COR-L47 (cell line): ENCODE data around the gene FUOM.

ENCODE experiments used
- DNase-seq: peaks from one replicate; lab custom pipeline; 2025; lab: John Stamatoyannopoulos, UW

The FUOM gene

GRCh38 chr10:133350283-133350949 is 7.4 kb downstream of the FUOM start:
- DNase-seq = no peak

GRCh38 chr10:133349577-133350011 is 8.2 kb downstream of the FUOM start:
- no peak for DNase-seq

GRCh38 chr10:133349160-133349568 is 8.7 kb downstream of the FUOM start:
- DNase-seq = no peak

GRCh38 chr10:133347710-133348517 is 9.9 kb downstream of the FUOM start:
- no peak for DNase-seq

GRCh38 chr10:133346413-133346812 is 11.4 kb downstream of the FUOM start:
- DNase-seq = no peak

- DNase-seq = no peak
Measured at GRCh38 chr10:133344236-133344635, 13.6 kb downstream of the FUOM start.

- DNase-seq = no peak
Measured at GRCh38 chr10:133343558-133343957, 14.3 kb downstream of the FUOM start.

GRCh38 chr10:133342942-133343341 is 14.9 kb downstream of the FUOM start:
- no peak for DNase-seq

- no peak for DNase-seq
Measured at GRCh38 chr10:133341983-133342382, 15.8 kb downstream of the FUOM start.

- DNase-seq = no peak
Measured at GRCh38 chr10:133339708-133340380, 18.0 kb downstream of the FUOM start.

- no peak for DNase-seq
Measured at GRCh38 chr10:133338080-133339071, 19.4 kb downstream of the FUOM start.

GRCh38 chr10:133337370-133337725 is 20.5 kb downstream of the FUOM start:
- no peak for DNase-seq

GRCh38 chr10:133336577-133337369 is 21.0 kb downstream of the FUOM start, which contains the start of gene CALY:
TSS of gene CALY (minus strand) at chr10:133336896. CDS start at chr10:133328989, 7,907 bp downstream.
- no peak for DNase-seq

GRCh38 chr10:133336118-133336576 is 21.7 kb downstream of the FUOM start:
- DNase-seq = no peak

- no peak for DNase-seq
Measured at GRCh38 chr10:133335246-133336117, 22.3 kb downstream of the FUOM start.

- no peak for DNase-seq
Measured at GRCh38 chr10:133334503-133335245, 23.1 kb downstream of the FUOM start.

- DNase-seq = no peak
Measured at GRCh38 chr10:133332936-133333699, 24.7 kb downstream of the FUOM start.
